ENCODE data around the gene PTOV1.

- TF ChIP-seq CTCF (conservative IDR thresholded peaks at IDR 0.05; ENCODE audit: low read length) (no peak), EZH2phosphoT487 (IDR thresholded peaks at IDR 0.05; ENCODE audit: borderline replicate concordance, low read depth, low read length) (no peak)
Measured at GRCh38 chr19:49832556-49832955, 18.4 kb upstream of the PTOV1 start.
